Measurements from ENCODE around the gene DEFB128. TPM values are rescaled to one million over a fixed set of nuclear protein-coding genes. Genes with fewer than 3 reads are reported as not detected.
A peak's percentile ranks its signal among the peaks of the same experiment; 100 is the strongest.
"Not testable (repeated sequence)": the region's sequence is repeated elsewhere in the genome, so short reads cannot be mapped to it uniquely, and the experiment has no call there.

The DEFB128 gene
- total and polyA plus RNA-seq, 5 experiments from 2014 or later: not detected

DNA sequence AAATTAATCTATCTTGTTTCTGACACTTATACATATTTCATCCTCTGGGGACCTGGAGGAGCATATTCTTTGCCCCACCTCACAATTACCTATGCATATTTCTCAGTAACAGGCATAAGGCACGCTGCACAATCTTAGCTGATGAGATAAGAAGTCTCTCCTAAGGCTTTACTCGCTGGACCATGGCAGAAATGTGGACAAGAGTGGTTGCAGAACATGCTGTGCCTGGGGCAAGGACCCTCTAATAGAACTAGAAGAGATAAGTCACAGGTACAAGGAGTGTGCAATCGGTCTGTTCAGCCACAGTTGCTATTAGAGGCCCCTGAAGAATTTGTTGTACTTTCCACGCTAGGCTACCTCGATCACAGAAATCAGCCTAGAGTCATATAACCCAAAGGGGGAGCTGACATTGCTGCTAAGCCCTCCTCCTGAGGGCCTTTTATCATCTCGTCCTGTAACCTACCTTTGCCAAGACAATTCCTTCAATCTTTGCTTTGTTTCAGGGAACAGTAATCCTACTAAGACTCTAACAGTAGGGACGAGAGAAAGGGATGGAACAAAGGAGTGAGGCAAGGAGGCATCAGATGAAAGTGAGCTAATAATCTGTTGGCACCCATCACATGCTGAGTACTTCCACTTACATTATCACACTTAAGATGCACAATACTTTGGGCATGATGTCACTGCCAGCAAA is 21.4 kb upstream of the DEFB128 start:
- ATAC-seq: no peak
- Mint-ChIP-seq H3K4me1 (peaks cover 0 to 2% (median under 1%) of the 10 kb centered on the region in 4 donors), H3K27ac (no peak overlapping the region), H3K9me3 (no peaks in the 10 kb centered on the region), H3K27me3 (peaks cover 0 to under 1% (median 0%) of the 10 kb centered on the region in 5 donors), H3K36me3 (no peaks in the 10 kb centered on the region), H3K4me3 (no peak overlapping the region)
- no peak for DNase-seq
- POLR2A ChIA-PET: no interaction called here

- Mint-ChIP-seq H3K9me3 (no peaks in the 10 kb centered on the region), H3K36me3 (no peaks in the 10 kb centered on the region), H3K27me3 (peaks cover 0 to 5% (median 0%) of the 10 kb centered on the region in 5 donors), H3K4me1 (peaks cover 0 to 2% (median under 1%) of the 10 kb centered on the region in 4 donors), H3K27ac (no peak overlapping the region), H3K4me3 (no peak overlapping the region)
- POLR2A ChIA-PET: no interaction called here
- peak; percentile 85 to 92 for ATAC-seq
- DNase-seq: peak in 6 of 10 donors; percentile 15 to 61 (median 32)
These were observed 19.5 kb upstream of the DEFB128 start for GRCh38 chr20:208942-209566.

GRCh38 chr20:203630-204029 is 14.1 kb upstream of the DEFB128 start:
- H3K4me1 Mint-ChIP-seq, H3K4me3 Mint-ChIP-seq, H3K9me3 Mint-ChIP-seq, H3K36me3 Mint-ChIP-seq, DNase-seq, POLR2A ChIA-PET, ATAC-seq: not testable (repeated sequence)
- H3K27ac Mint-ChIP-seq: peak overlapping the region in 1 of 10 donors; percentile 42
- peaks cover 0 to 17% (median 14%) of the 10 kb centered on the region in 5 donors for H3K27me3 Mint-ChIP-seq

DNA sequence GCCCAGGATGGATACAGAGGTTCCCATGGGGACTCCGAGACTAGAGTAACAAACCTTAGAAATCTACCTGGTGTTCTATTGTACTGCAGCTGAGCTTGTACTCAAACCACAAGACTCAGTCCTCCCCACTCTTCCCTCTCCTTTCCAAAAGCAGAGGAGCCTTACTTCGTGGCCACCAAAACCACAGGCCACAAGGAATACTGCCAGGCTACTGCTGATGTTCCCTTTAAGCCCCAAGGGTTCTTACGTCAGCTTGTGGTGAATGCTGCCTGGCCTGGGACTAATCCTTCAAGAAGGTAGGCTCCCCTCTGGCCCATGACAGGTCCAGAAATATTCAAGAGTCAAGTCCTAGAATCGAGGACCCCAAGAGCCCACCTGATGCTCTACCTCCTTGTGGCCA is 10.5 kb upstream of the DEFB128 start:
- H3K9me3 Mint-ChIP-seq: peaks cover 0 to 4% (median 0%) of the 10 kb centered on the region in 9 donors
- POLR2A ChIA-PET: no interaction called here
- H3K4me3 Mint-ChIP-seq: no peak overlapping the region
- peaks cover 3 to 33% (median 18%) of the 10 kb centered on the region in 5 donors for H3K27me3 Mint-ChIP-seq
- ATAC-seq (no peak), DNase-seq (no peak)
- H3K36me3 Mint-ChIP-seq: peaks cover 0 to 5% (median 0%) of the 10 kb centered on the region in 3 donors
- H3K27ac Mint-ChIP-seq: no peak overlapping the region
- H3K4me1 Mint-ChIP-seq: no peaks in the 10 kb centered on the region

DNA sequence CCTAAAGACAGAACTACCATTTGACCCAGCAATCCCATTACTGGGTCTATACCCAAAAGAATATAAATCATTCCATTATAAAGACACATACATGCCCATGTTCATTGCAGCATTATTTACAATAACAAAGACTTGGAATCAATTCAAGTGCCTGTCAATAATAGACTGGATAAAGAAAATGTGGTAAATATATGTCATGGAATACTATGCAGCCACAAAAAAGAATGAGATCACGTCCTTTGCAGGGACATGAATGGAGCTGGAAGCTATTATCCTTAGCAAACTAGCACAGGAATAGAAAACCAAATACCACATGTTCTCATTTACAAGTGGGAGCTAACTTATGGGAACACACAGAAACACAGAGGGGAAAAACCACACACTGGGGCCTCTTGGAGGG is 8.7 kb upstream of the DEFB128 start:
- no peak for DNase-seq

DNA sequence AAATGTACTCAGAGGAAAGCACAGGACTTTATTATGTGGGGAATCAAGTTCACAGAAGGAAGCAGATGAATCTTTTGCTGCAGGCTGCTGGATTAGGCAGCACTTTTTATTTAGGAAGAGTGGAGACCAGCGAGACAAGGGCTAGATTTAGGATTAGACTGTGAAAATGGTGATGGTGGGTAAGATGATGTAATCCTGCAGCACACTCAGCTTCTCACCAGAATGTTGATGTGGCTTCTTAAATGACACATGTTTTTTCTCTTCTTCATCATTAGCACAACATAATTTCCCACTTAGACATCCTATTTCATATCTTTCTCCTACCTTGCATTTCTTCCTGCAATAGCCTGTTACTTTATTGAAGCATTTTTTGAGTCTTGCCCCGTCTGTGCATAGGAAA is 1.8 kb downstream of the DEFB128 start:
- peaks cover 0 to 25% (median 2%) of the 10 kb centered on the region in 3 donors for H3K36me3 Mint-ChIP-seq
- H3K4me3 Mint-ChIP-seq: no peak overlapping the region
- peaks cover 4 to 45% (median 17%) of the 10 kb centered on the region in 9 donors for H3K9me3 Mint-ChIP-seq
- no peak for ATAC-seq
- peaks cover 20 to 74% (median 36%) of the 10 kb centered on the region in 5 donors for H3K27me3 Mint-ChIP-seq
- no peak overlapping the region for H3K27ac Mint-ChIP-seq
- POLR2A ChIA-PET: no interaction called here
- no peak for DNase-seq
- no peaks in the 10 kb centered on the region for H3K4me1 Mint-ChIP-seq

More for the DNA sequence above, 8.7 kb upstream of the DEFB128 start:
- POLR2A ChIA-PET: no interaction called here
- no peak for ATAC-seq
- H3K4me3 Mint-ChIP-seq: no peak overlapping the region
- H3K9me3 Mint-ChIP-seq: peaks cover 0 to 4% (median 0%) of the 10 kb centered on the region in 9 donors
- no peaks in the 10 kb centered on the region for H3K4me1 Mint-ChIP-seq
- peaks cover 0 to 5% (median 0%) of the 10 kb centered on the region in 3 donors for H3K36me3 Mint-ChIP-seq
- peaks cover 4 to 25% (median 14%) of the 10 kb centered on the region in 5 donors for H3K27me3 Mint-ChIP-seq
- H3K27ac Mint-ChIP-seq: no peak overlapping the region

- peaks cover 19 to 65% (median 27%) of the 10 kb centered on the region in 5 donors for H3K27me3 Mint-ChIP-seq
- POLR2A ChIA-PET: no interaction called here
- H3K9me3 Mint-ChIP-seq: peaks cover 2 to 32% (median 17%) of the 10 kb centered on the region in 9 donors
These were observed 5.2 kb downstream of the DEFB128 start for GRCh38 chr20:184288-184687.

DNA sequence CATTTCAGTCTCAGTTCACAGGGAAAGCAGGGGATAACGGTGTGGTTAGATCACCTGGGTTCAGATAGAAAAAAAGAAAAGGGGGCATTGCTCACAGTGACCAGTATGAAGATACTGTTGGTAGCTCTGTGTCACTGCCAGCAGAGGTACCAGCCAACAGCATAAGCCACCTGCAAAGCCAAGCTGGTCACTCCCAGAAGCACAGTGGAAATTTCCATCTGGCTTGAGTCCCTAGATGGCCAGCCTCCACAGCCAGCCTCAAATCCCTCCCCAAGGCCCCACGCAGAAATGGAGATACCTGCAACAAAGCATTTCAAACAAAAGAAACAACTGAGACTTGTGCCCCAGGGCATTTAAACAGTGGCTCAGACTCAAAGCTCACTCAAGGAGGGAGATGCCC is 20.6 kb downstream of the DEFB128 start:
- peaks cover 0 to 12% (median 0%) of the 10 kb centered on the region in 5 donors for H3K27me3 Mint-ChIP-seq
- no peak for DNase-seq

More at GRCh38 chr20:184288-184687, 5.2 kb downstream of the DEFB128 start:
- H3K4me1 Mint-ChIP-seq: no peaks in the 10 kb centered on the region
- H3K4me3 Mint-ChIP-seq: no peak overlapping the region
- peaks cover 0 to 24% (median 2%) of the 10 kb centered on the region in 3 donors for H3K36me3 Mint-ChIP-seq
- no peak overlapping the region for H3K27ac Mint-ChIP-seq
- no peak for ATAC-seq
- DNase-seq: no peak

GRCh38 chr20:164618-165017 is 24.9 kb downstream of the DEFB128 start:
- H3K4me3 Mint-ChIP-seq: no peak overlapping the region
- H3K9me3 Mint-ChIP-seq: peaks cover 0 to 5% (median 0%) of the 10 kb centered on the region in 9 donors
- ATAC-seq (no peak), DNase-seq (no peak)
- no peaks in the 10 kb centered on the region for H3K4me1 Mint-ChIP-seq
- no peak overlapping the region for H3K27ac Mint-ChIP-seq
- peaks cover under 1 to 24% (median 7%) of the 10 kb centered on the region in 5 donors for H3K27me3 Mint-ChIP-seq
- no peaks in the 10 kb centered on the region for H3K36me3 Mint-ChIP-seq
- POLR2A ChIA-PET: no interaction called here

More for the DNA sequence above, 20.6 kb downstream of the DEFB128 start:
- no peak overlapping the region for H3K27ac Mint-ChIP-seq
- no peak overlapping the region for H3K4me3 Mint-ChIP-seq
- H3K4me1 Mint-ChIP-seq: no peaks in the 10 kb centered on the region
- H3K36me3 Mint-ChIP-seq: no peaks in the 10 kb centered on the region
- ATAC-seq: no peak
- POLR2A ChIA-PET: no interaction called here
- H3K9me3 Mint-ChIP-seq: no peaks in the 10 kb centered on the region

GRCh38 chr20:157154-157553 is 32.4 kb downstream of the DEFB128 start, which contains the start of gene DEFB127:
Gene DEFB127 (plus strand): TSS chr20:157454. CDS start chr20:157545, 91 bp downstream.
- no peak for DNase-seq
- no peaks in the 10 kb centered on the region for H3K4me1 Mint-ChIP-seq
- no peak within 1 kb of the TSS for H3K4me3 Mint-ChIP-seq
- peaks cover 18 to 51% (median 32%) of the 10 kb centered on the region in 5 donors for H3K27me3 Mint-ChIP-seq
- POLR2A ChIA-PET: no interaction called here
- H3K9me3 Mint-ChIP-seq: peaks cover 0 to 3% (median 0%) of the 10 kb centered on the region in 9 donors
- H3K27ac Mint-ChIP-seq: no peak within 1 kb of the TSS
- no peak for ATAC-seq
- no peaks in the 10 kb centered on the region for H3K36me3 Mint-ChIP-seq

GRCh38 chr20:152131-152530 is 37.4 kb downstream of the DEFB128 start:
- no peak overlapping the region for H3K27ac Mint-ChIP-seq
- H3K9me3 Mint-ChIP-seq: no peaks in the 10 kb centered on the region
- no peaks in the 10 kb centered on the region for H3K4me1 Mint-ChIP-seq
- DNase-seq (no peak), ATAC-seq (no peak)
- H3K27me3 Mint-ChIP-seq: peaks cover 12 to 53% (median 32%) of the 10 kb centered on the region in 5 donors
- peaks cover 0 to 5% (median 0%) of the 10 kb centered on the region in 3 donors for H3K36me3 Mint-ChIP-seq
- POLR2A ChIA-PET: no interaction called here
- no peak overlapping the region for H3K4me3 Mint-ChIP-seq

- peaks cover 17 to 46% (median 27%) of the 10 kb centered on the region in 5 donors for H3K27me3 Mint-ChIP-seq
- H3K27ac Mint-ChIP-seq: no peak overlapping the region
- POLR2A ChIA-PET: no interaction called here
- DNase-seq: no peak
- H3K4me1 Mint-ChIP-seq: no peaks in the 10 kb centered on the region
- no peak for ATAC-seq
- no peak overlapping the region for H3K4me3 Mint-ChIP-seq
- peaks cover 0 to 5% (median 0%) of the 10 kb centered on the region in 3 donors for H3K36me3 Mint-ChIP-seq
- no peaks in the 10 kb centered on the region for H3K9me3 Mint-ChIP-seq
These were observed 43.6 kb downstream of the DEFB128 start for GRCh38 chr20:145877-146276.

DNA sequence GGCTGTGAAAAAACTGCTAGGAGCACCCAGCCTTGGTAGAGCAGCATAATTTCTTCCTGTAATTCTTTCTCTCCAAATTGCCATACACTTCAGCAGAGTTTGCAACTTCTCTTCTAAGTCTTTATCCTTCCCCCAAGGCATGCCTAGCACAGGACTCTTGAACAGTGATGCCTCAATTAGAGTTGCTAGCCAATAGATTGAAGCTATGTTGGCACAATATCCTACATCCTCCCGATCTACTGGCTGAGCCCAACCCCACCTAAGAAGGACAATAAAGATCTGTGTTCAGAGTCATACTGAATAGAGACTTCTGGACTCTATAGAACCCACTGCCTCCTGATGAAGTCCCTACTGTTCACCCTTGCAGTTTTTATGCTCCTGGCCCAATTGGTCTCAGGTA is 47.2 kb downstream of the DEFB128 start, which contains the start of gene DEFB126:
DEFB126 (plus strand) TSS at position 301 of the 400 bp plus-strand sequence; CDS start at position 340, 39 bp downstream.
- Mint-ChIP-seq H3K36me3 (peaks cover 0 to 5% (median 0%) of the 10 kb centered on the region in 3 donors), H3K27ac (no peak within 1 kb of the TSS), H3K4me1 (peaks cover 0 to under 1% (median 0%) of the 10 kb centered on the region in 4 donors), H3K27me3 (peaks cover 28 to 64% (median 39%) of the 10 kb centered on the region in 5 donors), H3K4me3 (no peak within 1 kb of the TSS), H3K9me3 (peaks cover 0 to 6% (median 0%) of the 10 kb centered on the region in 9 donors)
- DNase-seq: no peak
- no peak for ATAC-seq
- POLR2A ChIA-PET: no interaction called here
